Activated T-cell treated with anti-CD3 and anti-CD28 coated beads for 4 hours (primary cell): ENCODE measurements around the gene SLC12A6.

Experiments
- DNase-seq: peaks from one replicate; pipeline ENCODE4 v3.0.0-alpha.2; 2020

SLC12A6 gene

DNA sequence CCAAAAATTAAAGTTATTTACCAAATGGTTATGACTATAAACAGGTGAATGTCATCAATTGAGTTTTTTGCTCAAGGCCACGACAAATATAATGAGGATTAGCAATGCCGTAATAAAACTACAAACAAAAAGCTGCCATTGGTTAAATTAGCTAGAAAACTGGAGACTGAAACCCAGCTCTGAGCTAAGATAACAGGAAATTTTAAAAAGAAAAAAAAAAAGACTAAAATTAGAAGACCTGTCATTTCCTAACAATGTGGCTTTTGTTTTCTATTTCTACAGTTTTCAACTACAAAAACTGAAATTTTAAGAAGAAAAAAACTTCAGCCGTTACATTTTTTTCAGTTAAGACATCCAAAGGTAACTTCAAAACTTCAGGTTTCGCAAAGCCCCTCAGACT, 9.7 kb downstream of the SLC12A6 start:
- DNase-seq: no peak

DNA sequence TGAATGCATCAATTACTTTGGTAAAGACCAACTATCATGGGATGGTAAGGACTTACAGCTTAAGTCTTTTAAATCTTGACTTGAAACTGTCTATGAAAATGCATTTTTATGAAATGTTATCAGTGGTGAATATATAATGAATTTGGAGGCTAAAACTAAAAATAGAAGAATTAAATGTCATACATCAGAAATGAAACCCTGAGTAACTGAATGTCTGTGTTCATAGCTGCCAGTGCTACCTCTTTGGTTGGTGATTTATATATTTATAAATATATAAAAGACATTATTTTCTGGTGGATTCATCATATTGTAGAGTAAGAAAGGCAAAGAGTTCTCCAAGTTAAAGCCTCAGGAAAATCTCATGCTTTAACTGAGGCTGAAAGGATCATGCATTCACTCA, 12.2 kb downstream of the SLC12A6 start:
- no peak for DNase-seq

DNA sequence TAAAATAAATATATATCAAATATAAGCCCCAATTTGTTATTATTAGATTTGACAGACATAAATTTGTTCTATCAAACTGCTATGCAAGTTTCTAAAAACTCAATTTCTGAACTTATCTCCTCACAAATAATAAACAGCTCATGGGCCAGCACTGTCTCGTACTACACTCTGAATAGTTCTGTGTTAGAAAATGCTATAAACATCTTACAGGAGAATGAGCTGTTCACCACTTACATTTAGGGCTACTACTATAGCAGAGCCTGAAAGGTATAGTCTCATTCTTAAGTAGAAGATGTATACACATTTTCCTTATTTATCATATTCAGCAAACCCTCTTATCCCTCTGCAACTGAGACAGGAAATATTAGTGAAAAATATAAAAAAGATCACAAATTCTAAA, 12.6 kb downstream of the SLC12A6 start:
- no peak for DNase-seq

DNA sequence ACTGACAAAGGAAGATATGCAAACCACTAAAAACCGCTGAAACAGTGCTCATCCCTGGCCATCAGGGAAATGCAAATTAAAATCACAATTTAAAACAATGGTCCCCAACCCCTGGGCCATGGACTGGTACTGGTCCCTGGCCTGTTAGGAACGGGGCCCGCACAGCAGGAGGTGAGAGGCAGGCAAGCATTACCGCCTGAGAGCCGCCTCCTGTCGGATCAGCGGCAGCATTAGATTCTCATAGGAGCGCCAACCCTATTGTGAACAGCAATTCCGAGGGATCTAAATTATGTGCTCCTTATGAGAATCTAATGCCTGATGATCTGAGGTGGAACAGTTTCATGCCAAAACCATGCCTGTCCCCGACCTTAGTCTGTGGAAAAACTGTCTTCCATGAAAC, 14.4 kb downstream of the SLC12A6 start:
- DNase-seq: no peak

DNA sequence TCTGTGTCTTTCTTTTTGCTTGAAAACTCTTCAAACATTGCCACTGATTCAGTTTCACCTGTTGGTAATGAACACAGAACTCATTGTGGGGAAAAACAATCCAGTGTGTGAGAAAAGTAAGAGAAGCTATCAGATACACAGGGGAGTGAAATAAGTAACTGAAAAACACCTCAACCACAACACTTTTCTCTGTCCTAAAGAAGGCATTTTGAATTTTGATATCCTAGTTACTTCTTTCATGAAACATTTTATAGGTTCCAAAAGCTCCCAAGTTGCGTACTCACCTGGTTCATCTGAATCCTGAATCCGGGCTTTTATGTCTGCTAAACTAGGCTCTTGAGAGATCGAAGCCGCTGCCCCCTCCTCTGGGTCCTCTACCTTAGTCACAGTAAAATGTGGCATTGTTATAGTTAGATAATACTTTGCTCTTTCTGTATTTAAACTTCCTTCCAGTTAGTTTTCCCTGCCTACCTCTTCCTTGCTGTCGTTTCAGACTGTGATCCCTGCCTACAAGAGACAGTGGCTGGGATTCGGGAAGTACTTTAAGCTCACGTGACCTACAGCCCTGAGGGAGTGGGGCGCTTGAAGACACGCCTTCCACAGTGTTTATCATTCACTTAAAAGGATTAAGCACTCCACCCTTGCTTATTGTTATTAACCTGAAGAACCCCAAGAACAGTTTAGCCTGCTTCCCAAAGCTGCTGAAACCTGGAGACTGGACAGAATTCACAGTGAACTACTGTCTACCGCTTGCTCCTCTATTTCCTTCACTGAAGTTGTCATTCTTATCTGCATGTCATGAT, 19.1 kb downstream of the SLC12A6 start:
- DNase-seq: no peak

DNA sequence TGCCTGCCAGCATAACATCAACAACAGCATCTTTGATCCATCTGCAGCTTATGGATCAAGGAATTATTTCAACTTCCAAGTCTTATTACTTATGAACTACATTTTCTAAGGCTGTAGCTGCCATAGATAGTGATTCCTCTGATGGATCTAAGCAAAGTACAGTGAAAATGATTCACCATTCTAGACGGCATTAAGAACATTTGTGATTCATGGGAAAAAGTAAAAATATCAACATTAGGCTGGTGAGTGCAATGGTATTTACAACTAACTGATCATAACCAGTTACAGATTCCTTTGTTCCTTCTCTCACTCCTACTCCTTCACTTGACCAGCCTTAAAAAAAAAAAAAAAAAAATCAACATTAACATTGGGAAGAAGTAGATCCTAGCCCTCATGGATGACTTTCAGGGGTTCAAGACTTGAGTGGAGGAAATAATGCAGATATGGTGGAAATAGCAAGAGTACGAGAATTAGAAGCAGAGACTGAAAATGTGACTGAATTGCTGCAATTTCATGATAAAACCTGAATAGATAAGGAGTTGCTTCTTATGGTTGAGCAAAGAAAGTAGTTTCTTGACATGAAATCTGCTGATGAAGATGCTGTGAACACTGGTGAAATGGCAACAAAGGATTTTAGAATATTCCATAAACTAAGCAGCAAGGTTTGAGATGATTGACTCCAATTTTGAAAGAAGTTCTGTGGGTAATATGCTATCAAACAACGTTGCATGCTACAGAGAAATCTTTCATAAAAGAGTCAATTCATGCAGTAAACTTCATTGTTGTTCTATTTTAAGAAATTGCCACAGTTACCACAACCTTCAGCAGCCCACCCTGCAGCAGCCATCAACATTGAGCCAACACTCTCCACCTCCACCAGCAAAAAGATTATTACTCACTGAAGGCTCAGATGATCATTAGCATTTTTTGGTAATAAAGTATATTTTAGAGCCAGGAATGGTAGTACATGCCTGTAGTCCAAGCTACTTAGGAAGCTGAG, 22.8 kb downstream of the SLC12A6 start:
- no peak for DNase-seq

DNA sequence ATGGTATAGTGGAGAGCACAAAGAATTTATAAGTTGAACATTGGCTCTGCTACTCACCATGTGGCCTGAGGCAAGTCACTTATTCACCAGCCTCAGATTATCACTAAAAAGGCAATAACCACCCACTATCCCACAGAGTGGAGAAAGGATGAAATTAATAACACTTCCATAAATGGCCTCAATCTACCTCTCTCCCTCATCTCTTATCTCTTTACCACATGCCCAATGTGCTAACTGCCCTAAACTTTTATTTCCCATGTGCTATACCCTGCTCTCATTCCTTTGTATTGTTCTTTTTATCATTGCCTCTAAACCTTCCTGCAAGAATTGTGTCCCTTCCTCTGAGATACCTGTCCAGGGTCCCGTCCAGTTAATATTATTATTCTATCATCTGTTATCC, 26.0 kb downstream of the SLC12A6 start:
- no peak for DNase-seq

DNA sequence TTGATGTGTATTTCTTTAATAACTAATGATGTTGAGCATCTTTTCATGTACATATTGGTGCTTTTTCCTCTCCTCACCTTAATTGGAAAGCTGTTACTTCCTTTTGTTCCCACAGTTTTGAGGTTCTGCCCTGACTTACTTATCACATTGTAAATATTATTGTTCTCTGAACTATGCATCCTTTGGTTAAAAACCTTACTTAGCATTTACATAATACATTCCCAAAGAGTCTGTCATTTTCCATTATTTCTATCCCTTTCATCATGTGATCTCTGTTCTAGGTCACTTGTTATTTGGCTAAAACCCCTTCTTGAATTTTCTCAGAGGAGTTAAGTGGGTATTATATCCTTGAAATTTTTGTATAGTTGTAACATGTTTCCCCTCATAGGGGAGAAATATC, 33.0 kb downstream of the SLC12A6 start:
- DNase-seq: no peak

DNA sequence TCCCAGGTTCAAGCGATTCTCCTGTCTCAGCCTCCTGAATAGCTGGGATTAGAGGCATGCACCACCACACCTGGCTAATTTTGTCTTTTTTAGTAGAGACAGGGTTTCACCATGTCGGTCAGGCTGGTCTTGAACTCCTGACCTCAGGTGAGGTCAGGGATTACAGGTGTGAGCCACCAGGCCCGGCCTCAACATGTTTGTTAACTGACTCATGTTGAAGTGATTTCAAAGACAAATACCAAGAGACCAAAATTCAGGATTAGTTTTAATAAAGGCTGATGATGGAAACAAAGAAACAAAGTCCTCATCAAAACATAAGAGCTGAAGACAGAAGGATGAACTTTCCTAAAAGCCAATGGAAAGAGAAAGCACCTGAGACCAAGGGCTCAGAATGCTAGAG, 36.5 kb downstream of the SLC12A6 start:
- no peak for DNase-seq

DNA sequence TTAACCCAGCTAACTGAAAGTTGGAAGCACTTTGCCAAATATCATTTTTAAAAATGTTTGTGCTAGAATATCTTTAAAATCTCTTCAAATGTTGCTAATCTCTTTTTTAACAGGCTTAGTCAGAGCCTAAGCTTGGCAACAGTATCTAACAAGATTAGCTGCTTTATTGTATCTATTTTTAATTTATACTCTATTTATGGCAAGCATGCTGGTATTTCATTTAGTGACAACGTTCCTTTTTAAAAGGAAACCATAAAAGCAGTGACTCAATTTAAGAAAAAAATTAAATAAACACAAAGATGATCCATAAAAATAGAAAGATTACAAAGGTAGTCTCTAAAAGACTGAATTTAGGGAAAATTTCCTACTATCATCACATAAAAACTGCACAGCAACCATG, 40.5 kb downstream of the SLC12A6 start:
- no peak for DNase-seq

DNA sequence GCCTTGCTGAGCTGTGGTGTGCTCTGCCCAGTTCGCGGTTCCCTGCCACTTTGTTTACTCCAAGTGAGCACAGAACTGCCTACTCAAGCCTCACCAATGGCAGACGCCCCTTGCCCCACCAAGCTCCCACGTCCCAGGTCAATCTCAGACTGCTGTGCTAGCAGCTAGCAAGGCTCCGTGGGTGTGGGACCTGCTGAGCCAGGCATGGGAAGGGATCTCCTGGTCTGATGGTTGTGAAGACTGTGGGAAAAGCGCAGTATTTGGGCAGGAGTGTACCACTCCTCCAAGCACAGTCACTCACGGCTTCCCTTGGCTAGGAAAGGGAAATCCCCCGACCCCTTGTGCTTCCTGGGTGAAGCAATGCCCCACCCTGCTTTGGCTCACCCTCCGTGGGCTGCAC, 45.0 kb downstream of the SLC12A6 start:
- DNase-seq: no peak

DNA sequence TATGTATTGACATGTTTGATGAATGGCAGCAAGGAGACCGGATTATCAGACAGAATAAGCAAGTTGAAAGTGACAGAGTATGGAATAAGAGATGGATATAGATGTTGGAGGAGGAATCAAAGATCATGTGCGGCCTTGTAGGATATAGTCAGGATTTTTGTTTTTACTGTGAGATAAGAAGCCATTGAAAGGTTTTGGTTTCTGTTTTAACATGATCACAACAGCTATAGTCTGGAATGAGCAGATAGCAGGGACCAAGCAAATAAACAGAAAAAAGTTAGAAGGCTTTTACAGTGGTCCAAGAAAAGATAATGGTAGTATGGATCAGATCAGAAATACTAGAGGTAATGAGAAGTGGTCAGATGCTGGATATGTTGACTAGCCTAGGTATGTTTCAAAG, 52.6 kb downstream of the SLC12A6 start:
- no peak for DNase-seq

DNA sequence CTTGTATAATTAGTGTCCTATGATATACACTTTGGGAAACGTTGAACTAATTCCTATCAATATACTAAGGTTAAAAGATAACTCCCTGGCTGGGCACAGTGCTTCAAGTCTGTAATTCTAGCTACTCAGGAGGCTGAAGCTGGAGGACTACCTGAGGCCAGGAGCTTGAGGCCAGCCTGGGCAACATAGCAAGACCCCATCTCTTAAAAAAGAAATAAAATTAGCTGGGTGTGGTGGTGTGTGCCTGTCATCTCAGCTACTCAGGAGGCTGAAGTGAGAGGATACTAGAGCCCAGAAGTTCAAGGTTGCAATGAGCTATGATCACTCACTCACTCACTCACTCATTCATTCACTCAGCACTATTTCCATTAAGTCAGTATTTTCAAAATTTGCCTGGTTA, 55.2 kb downstream of the SLC12A6 start:
- DNase-seq: no peak

DNA sequence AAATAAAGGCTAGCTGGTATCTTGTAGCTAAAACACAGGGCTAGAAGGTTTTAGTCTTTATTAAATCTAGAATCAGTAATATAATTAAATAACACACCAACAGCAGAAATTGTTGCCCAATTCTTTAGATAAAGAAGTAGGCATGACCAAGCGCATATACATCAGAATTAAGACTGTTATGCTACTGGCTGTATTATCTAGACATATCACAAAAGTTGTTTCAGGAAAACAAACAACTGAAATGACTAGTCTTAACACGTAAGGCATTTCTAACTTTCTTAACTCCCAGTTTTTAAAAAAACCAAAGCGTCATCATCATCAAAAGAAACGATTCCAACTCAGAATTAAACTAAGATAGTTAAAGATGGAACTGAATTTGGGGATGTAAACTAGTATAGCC, 57.4 kb downstream of the SLC12A6 start:
- DNase-seq: no peak

DNA sequence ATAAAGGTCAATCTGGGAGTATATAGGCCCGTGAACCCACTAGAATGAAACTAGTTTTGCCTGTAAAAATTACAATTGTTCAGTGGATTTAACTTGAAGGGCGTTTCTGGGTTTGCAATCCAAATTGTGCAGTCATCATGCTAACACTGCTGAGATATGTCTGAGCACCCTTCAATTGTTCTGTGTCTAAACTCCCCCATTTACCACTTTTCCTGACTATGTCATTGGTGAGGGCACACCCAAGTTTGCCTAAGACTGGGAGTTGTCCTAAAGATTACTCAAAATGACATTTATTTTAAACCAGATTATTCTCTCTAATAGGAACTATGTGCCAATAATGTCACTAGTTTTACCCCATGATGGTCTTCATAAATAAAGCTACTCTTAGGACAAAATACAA, 58.2 kb downstream of the SLC12A6 start:
- no peak for DNase-seq

DNA sequence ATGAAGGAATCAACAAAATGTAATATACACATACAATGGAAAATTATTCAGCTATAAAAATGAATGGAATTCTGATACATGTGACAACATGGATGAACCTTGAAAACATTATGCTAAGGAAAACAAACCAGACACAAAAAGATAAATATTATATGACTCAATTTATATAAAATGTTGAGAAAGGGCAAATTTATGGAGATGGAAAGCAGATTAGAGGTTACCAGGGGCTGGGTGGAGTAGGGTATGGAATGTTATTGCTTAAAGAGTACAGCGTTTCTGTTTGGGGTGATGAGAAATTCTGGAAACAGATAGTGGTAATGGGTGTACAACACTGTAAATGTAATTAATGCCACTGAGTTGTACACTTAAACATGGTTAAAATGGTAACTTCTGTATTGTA, 61.9 kb downstream of the SLC12A6 start:
- no peak for DNase-seq

DNA sequence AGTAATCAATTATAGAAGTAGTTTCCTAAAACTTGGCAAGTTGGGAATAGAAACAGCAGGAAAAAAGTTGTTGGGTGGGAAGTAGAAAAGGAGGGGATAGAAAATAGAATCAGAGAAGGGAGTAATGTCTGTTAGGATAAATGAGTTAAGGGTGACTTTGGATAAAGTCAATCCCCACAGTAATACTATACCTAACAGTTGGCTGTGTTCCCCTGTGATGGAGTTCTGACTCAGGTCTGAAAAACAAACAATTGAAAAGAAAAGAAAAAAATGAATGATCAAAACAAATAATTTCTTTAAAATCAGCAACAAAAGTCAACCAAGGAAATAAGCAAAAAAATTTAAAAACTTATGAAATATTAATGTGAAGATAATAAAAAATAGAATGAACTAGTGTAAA, 62.4 kb downstream of the SLC12A6 start:
- DNase-seq: no peak

DNA sequence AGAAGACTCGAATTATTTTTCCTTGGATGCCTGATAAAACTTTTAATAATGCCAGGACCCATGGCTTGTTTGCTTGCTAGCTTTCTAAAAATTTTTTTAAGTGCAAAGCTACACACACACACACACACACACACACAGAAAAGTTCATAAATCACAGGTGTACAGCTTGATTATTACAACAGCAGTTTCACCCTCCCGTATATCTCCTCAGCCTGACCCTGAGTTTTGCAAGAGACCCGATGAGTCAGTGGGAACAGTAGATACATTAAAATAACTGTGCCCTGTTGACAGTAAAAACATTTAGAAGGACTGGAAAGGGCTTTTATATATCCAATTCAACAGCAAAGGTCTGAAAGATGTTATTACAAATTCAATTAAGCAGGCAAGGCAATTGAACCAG, 66.1 kb downstream of the SLC12A6 start:
- no peak for DNase-seq

DNA sequence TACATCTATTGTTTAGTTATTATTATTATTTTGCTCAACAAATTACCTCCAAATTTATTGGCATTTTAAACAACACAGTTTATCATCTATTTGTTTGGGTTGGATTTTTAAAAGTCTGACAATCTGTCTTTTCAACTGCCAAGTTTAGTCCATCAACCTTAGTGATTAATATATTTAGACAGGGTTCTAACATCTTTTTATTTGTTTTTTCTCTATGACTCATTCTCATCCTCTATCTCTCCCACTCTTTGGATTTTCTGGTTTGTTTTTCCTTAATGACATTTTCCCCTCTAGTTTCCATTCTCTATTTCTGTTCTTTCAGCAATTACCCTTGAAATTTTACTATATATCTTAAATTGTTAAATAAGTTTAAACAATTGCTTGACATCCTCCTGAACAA, 70.8 kb downstream of the SLC12A6 start:
- no peak for DNase-seq

DNA sequence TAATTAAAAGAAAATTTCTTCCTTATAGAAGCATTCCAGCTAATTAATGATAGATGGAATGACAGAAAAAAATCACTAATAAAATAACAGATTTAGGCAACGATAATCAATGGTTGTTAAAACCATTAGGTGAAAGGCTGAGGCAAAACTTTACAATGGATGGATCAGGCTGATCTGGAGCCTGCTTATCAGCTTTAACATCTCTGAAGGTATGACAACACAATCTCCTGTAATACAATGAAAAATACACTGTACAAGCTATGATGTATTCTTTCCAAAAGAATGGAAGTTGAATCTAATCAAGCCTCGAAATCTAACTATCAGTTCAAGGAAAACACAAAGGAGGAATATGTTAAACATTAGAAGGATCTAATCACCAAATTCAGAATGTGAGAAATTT, 73.5 kb downstream of the SLC12A6 start:
- DNase-seq: no peak

DNA sequence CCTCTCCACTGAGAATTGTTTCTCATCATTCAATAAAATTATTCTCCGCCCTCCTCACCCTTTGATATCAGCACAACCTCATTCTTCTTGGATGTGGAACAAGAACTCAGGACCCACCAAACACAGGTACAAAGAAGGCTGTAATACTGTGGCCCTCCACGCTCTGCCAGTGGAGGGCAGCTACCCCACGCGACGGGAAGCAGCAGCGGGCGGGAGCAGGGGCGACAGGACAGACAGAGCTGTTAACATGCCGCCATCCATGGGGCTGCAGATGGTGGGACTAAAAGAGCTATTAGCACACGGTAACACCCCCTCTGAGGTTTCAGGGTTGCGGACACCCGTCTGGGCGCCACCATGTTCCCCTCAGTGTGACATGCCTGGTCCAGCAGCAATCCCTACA, 75.2 kb downstream of the SLC12A6 start:
- no peak for DNase-seq

DNA sequence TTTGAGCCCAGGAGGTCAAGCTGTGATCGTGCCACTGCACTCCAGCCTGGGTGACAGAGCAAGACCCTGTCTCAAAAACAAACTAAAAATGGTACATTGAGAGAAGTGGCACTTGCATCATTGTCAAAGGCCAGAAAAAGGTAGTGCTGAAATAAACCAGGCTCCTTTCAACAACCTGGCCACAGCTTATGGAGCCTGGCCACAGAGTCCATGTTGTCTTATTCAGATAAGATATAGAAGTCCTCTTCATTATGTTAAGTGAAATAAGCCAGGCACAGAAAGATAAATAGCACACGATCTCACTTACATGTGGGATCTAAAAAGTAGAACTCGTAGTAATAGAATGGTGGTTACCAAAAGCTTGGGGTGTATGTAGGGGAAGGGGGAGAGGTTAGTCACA, 78.0 kb downstream of the SLC12A6 start:
- DNase-seq: no peak

DNA sequence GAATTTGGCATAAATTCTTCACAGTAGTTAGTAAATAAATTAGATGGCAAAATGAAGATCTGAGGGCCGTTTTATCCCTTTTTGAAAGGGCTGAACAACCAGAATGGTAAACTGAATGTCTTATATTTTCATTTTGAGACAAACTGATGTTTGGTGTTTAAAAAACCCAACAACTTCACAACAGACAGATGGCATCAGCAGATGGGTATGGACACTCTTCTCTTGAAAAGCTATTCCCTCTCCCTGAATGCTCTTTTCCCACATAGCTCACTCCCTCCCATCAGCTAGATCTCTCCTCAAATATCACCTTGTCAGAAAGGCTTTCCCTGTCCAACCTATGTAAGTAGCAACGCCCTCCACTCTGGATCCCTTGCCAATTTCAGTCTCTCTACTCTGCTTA, 79.4 kb downstream of the SLC12A6 start:
- no peak for DNase-seq

DNA sequence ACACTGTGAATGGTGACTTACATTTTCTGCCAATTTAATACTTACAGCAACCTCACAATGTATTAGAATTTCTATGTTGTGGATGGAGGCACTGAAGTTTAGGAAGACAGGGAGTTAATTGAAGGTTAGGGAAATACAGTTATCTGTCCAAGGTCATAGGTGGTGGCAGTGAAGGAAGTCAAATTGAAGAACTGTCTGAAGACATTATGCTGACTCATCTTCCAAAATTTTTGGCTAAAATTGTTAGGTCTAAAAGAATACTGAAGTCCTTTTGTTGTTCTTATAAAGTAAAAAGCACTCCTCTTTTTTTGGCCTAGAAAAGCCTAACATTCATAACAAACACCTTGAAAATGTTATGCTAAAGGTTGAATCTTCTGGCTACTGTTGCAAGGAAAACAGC, 85.0 kb downstream of the SLC12A6 start:
- DNase-seq: no peak
